NB4 (cell line): ENCODE data around the gene KRTAP6-3.

Experiments used
- DNase-seq: peaks from one replicate; pipeline ENCODE4 v3.0.0; 2010; ENCODE audit warnings: low read depth
- H3K4me3 ChIP-seq: one replicate; pipeline ENCODE4 v1.5.1; 2011; ENCODE audit warnings: mild to moderate bottlenecking, low read depth, low read length, moderate library complexity
- MYC ChIP-seq: IDR thresholded peaks from 2 replicates; pipeline ENCODE4 v1.6.1; 2011; ENCODE audit warnings: low read depth, low read length
- POLR2A ChIP-seq: IDR thresholded peaks from 2 replicates; pipeline ENCODE4 v1.6.1; 2011; ENCODE audit warnings: mild to moderate bottlenecking; ENCODE audit not compliant: insufficient read length; ENCODE audit errors: extremely low read depth
- TF ChIP-seq, protein P1 (sequence below): IDR thresholded peaks from 2 replicates; pipeline ENCODE4 v1.6.1; 2011; ENCODE audit warnings: low read depth, low read length
- TF ChIP-seq, protein P2 (sequence below): IDR thresholded peaks from one replicate; pipeline ENCODE4 v1.5.1; 2012; ENCODE audit warnings: low read depth, low read length

KRTAP6-3 gene

DNA sequence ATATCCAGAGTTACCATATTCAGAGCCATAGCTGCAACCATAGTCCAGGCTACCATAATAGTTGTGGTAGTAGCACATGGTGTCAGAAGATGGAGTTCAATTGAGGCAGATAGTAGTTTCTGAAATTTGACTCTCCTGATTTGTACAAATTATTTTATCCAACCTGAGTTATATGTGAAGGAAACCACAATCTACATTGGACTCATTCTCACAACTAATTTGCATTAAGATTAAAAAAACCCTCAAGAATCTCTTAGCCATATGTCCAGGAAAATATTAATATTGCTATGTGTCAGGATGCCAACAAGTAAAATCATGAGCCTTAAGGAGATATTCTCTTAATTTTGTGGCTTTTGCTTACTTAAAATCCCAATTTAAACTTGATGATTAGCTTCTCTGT is 1.9 kb upstream of the KRTAP6-3 start, which contains the start of gene KRTAP22-2:
Gene KRTAP22-2 (minus strand): TSS at position 101 of the 400 bp plus-strand sequence.
- no peak for DNase-seq
- TF ChIP-seq MYC, result no peak
- TF ChIP-seq, protein P1, sequence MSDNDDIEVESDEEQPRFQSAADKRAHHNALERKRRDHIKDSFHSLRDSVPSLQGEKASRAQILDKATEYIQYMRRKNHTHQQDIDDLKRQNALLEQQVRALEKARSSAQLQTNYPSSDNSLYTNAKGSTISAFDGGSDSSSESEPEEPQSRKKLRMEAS, result no peak
- TF ChIP-seq POLR2A, result no peak
- TF ChIP-seq, protein P2, sequence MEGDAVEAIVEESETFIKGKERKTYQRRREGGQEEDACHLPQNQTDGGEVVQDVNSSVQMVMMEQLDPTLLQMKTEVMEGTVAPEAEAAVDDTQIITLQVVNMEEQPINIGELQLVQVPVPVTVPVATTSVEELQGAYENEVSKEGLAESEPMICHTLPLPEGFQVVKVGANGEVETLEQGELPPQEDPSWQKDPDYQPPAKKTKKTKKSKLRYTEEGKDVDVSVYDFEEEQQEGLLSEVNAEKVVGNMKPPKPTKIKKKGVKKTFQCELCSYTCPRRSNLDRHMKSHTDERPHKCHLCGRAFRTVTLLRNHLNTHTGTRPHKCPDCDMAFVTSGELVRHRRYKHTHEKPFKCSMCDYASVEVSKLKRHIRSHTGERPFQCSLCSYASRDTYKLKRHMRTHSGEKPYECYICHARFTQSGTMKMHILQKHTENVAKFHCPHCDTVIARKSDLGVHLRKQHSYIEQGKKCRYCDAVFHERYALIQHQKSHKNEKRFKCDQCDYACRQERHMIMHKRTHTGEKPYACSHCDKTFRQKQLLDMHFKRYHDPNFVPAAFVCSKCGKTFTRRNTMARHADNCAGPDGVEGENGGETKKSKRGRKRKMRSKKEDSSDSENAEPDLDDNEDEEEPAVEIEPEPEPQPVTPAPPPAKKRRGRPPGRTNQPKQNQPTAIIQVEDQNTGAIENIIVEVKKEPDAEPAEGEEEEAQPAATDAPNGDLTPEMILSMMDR, result no peak
- H3K4me3 ChIP-seq, result no peak within 1 kb of the TSS

DNA sequence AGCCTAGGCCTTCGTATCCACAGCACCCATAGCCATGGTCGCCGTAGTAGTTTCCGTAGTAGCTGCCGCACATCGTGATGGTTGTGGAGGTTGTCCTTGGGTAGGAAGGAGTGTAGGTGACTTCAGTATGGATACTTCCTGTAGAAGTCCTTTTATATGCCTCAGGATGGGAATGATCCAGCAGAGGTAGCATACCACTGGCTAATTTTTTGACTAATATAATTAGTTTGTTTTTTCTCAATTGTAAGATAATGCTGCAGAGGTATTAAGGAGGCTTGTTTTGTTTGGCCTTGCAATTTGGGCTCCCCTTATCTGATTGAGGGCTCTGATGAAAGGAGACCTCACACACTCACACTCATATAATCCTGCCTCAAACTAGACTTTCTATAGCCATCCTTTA is 6.6 kb downstream of the KRTAP6-3 start, which contains the start of gene KRTAP6-2:
Gene KRTAP6-2 (minus strand): TSS at position 101 of the 400 bp plus-strand sequence. CDS start 28 bp downstream, at position 73.
- DNase-seq, result no peak
- TF ChIP-seq, protein P2, result no peak
- TF ChIP-seq, protein P1, result no peak
- TF ChIP-seq POLR2A (no peak), MYC (no peak)
- H3K4me3 ChIP-seq, result no peak within 1 kb of the TSS

DNA sequence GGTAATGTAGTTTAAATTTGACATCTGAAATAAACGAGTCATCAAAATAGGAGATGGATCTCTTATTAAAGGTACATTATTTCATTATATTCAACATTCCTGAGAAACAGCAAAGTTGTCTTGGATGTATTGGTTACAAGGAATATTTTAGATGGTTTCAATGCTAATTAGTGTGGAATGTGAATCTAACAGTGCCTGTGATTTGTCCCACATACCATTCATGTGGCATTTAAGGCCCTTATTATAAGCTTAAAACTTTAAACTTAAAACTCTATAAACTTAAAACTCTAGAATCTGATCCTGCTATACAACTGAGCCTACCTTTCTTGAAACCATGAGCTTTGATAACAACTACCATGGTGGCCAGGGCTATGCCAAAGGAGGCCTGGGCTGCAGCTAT is 8.5 kb downstream of the KRTAP6-3 start, which contains the start of gene KRTAP22-1:
Gene KRTAP22-1 (plus strand): TSS at position 301 of the 400 bp plus-strand sequence.
- no peak within 1 kb of the TSS for H3K4me3 ChIP-seq
- TF ChIP-seq MYC (no peak), POLR2A (no peak)
- TF ChIP-seq, protein P1, result no peak
- TF ChIP-seq, protein P2, result no peak
- no peak for DNase-seq

DNA sequence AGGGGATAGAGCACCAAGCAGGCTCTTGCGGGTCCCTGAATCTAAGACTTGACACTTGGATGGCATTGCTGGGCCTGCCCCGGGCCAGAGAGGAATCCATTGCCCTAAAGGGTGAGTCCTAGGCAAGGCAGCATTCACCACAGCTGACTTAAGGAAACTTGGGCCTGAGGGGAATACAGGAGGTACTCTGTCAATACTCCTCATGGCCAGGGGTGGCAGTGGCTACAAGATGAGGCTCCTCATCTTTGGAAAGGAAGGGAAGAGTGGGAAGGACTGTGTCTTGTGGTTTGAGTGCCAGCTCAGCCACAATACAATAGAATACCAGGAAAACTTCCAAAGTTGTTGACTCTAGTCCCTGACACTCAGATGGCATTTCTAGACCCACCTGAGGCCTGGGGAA is 13.7 kb downstream of the KRTAP6-3 start:
- no peak for DNase-seq
- TF ChIP-seq, protein P1, result no peak
- TF ChIP-seq MYC (no peak), POLR2A (no peak)
- TF ChIP-seq, protein P2, result no peak
- H3K4me3 ChIP-seq, result no peak overlapping the region

DNA sequence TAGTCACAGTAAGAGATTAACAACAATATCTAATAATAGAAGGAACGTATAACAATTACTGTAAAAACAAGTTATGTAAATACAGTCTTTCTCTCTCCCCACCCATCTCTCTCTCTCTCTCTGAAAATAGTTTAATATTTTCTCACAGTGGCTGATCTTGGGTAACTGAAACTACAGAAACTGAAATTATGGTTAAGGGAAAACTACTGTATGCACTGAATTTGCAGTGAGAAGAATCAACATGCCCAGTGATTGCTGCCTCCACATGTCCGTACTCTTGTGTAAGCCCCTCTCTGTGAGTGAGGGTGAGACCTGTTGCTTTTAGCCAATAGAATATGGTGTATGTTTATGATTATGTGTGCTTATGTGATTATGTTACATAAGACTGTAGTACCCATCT is 19.9 kb downstream of the KRTAP6-3 start:
- H3K4me3 ChIP-seq, result no peak overlapping the region
- no peak for DNase-seq
- TF ChIP-seq POLR2A (no peak), MYC (no peak)
- TF ChIP-seq, protein P1, result no peak
- TF ChIP-seq, protein P2, result no peak

DNA sequence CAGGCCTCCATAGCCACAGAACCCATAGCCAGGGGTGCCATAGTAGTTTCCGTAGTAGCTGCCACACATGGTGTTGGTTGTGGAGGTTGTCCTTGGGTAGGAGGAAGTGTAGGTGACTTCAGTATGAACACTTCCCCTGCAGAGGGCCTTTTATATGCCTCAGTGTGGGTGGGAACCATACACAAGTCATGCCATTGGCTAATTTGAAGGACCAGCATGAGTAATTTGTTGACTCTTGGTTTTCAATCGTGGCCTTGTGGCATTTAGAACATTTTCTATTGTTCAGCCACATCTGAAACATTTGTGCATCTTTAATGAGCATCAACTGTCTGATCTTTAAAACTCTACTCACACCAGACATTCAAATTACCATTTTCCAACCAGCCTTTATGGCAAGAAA is 21.6 kb downstream of the KRTAP6-3 start, which contains the start of gene KRTAP6-1:
Gene KRTAP6-1 (minus strand): TSS at position 95 of the 400 bp plus-strand sequence. CDS start 26 bp downstream, at position 69.
- DNase-seq, result no peak
- H3K4me3 ChIP-seq, result no peak within 1 kb of the TSS
- no peak for TF ChIP-seq MYC
- TF ChIP-seq, protein P2, result no peak
- TF ChIP-seq POLR2A, result no peak
- TF ChIP-seq, protein P1, result no peak
